H1 (cell line): ENCODE measurements around the gene VWF. TPM values are rescaled to one million over a fixed set of nuclear protein-coding genes. Genes with fewer than 3 reads are reported as not detected.
A peak's percentile ranks its signal among the peaks of the same experiment; 100 is the strongest.

Experiments used
- CTCF ChIA-PET: fragments of 300-600 bp; sonication (Branson Sonifier 250); formaldehyde crosslinking; loops from one replicate; lab custom pipeline; 2021; ENCODE audit not compliant: partially characterized antibody; lab: Charles Lee
- POLR2A ChIA-PET: fragments of 300-600 bp; sonication (Branson Sonifier 250); formaldehyde crosslinking; loops from one replicate; lab custom pipeline; 2021; ENCODE audit warnings: inconsistent platforms; ENCODE audit not compliant: partially characterized antibody; lab: Charles Lee
- DNase-seq, 2 experiments: peaks; one replicate each; pipeline versions ENCODE4 v3.0.0 to v3.0.0-alpha.2; 2010 to 2022; ENCODE audit warnings: low spot score in 2 of 2, low read depth in 1 of 2, mixed read lengths in 1 of 2
- FAIRE-seq: peaks from 2 replicates; lab custom pipeline; 2011; peaks lifted over from hg19 to GRCh38; lab: Jason Lieb, UNC
- H2AFZ ChIP-seq: 2 replicates; pipeline ENCODE4 v1.8.1; 2012; ENCODE audit warnings: low read length, inconsistent platforms
- H2AK5ac ChIP-seq: 2 replicates; pipeline ENCODE4 v1.6.1; 2013; ENCODE audit warnings: low read depth, low read length
- H2BK120ac ChIP-seq: replicated peaks from 2 replicates; pipeline ENCODE3; 2013; ENCODE audit warnings: low read depth, low read length, inconsistent platforms
- H2BK12ac ChIP-seq: 2 replicates; pipeline ENCODE4 v1.6.1; 2013; ENCODE audit warnings: low read depth, low read length
- H2BK15ac ChIP-seq: 2 replicates; pipeline ENCODE4 v1.6.1; 2013; ENCODE audit warnings: low read length
- H2BK20ac ChIP-seq: 2 replicates; pipeline ENCODE4 v1.6.1; 2013; ENCODE audit warnings: low read length
- H2BK5ac ChIP-seq: 2 replicates; pipeline ENCODE4 v1.6.1; 2013; ENCODE audit warnings: low read depth, low read length
- H3K14ac ChIP-seq: 2 replicates; pipeline ENCODE4 v1.6.1; 2013; ENCODE audit warnings: inconsistent platforms; ENCODE audit not compliant: insufficient read length
- H3K18ac ChIP-seq: 2 replicates; pipeline ENCODE4 v1.6.1; 2013; ENCODE audit warnings: low read length; ENCODE audit errors: extremely low read depth
- H3K23ac ChIP-seq: 2 replicates; pipeline ENCODE4 v1.6.1; 2013; ENCODE audit warnings: inconsistent platforms; ENCODE audit not compliant: insufficient read length
- H3K23me2 ChIP-seq: 2 replicates; pipeline ENCODE4 v1.6.1; 2013; ENCODE audit warnings: low read depth, low read length
- H3K27ac ChIP-seq: 2 replicates; pipeline ENCODE4 v1.6.1; 2011; ENCODE audit warnings: low read depth, low read length, inconsistent platforms
- H3K27me3 ChIP-seq, 4 experiments: replicated peaks in 1 of 4; 1 replicate in 1 of 4; 2 replicates in 3 of 4; pipeline versions ENCODE4 v1.6.1 to v1.8.1; 2011 to 2013; ENCODE audit warnings: low read length in 3 of 4, mild to moderate bottlenecking in 3 of 4, inconsistent platforms in 2 of 4, mixed read lengths in 2 of 4, moderate library complexity in 1 of 4; ENCODE audit not compliant: control insufficient read depth in 3 of 4, insufficient read depth in 3 of 4; ENCODE audit errors: extremely low read depth in 1 of 4
- H3K36me3 ChIP-seq, 4 experiments: 2 replicates each; pipeline versions ENCODE4 v1.6.1 to v1.8.1; 2011 to 2013; ENCODE audit warnings: mild to moderate bottlenecking in 4 of 4, low read length in 3 of 4, moderate library complexity in 2 of 4, control low read depth in 1 of 4, inconsistent platforms in 1 of 4; ENCODE audit not compliant: insufficient read depth in 4 of 4, control insufficient read depth in 2 of 4
- H3K4ac ChIP-seq: replicated peaks from 2 replicates; pipeline ENCODE3; 2013; ENCODE audit warnings: low read length, low read depth, mixed read lengths, inconsistent platforms; ENCODE audit not compliant: insufficient read length
- H3K4me1 ChIP-seq, 4 experiments: replicated peaks in 1 of 4; 1 replicate in 1 of 4; 2 replicates in 3 of 4; pipeline versions ENCODE4 v1.6.1 to v1.8.1; 2011 to 2013; ENCODE audit warnings: low read length in 3 of 4, inconsistent platforms in 2 of 4, mixed read lengths in 1 of 4; ENCODE audit not compliant: insufficient read depth in 4 of 4, control insufficient read depth in 3 of 4
- H3K4me2 ChIP-seq, 2 experiments: 2 replicates each; pipeline versions ENCODE4 v1.6.1 to v1.8.1; 2011 to 2013; ENCODE audit warnings: low read depth in 2 of 2, low read length in 2 of 2, control low read depth in 1 of 2, inconsistent platforms in 1 of 2, mild to moderate bottlenecking in 1 of 2; ENCODE audit not compliant: insufficient read depth in 1 of 2
- H3K4me3 ChIP-seq, 4 experiments: fragments of 200-600, 300-600 bp in 1 of 4; sonication (generic), shearing (Covaris generic), sonication (Bioruptor Twin) in 1 of 4; 2 replicates each; pipeline versions ENCODE4 v1.5.1 to v1.8.1; 2011 to 2016; ENCODE audit warnings: low read length in 4 of 4, low read depth in 3 of 4, control low read depth in 2 of 4, inconsistent platforms in 2 of 4, mild to moderate bottlenecking in 2 of 4, mixed read lengths in 1 of 4, moderate library complexity in 1 of 4; ENCODE audit not compliant: insufficient read depth in 2 of 4; ENCODE audit errors: extremely low read depth in 1 of 4
- H3K56ac ChIP-seq: replicated peaks from 2 replicates; pipeline ENCODE3; 2013; ENCODE audit warnings: low read depth, mild to moderate bottlenecking, mixed read lengths, low read length, inconsistent platforms; ENCODE audit not compliant: insufficient read length
- H3K79me1 ChIP-seq: 2 replicates; pipeline ENCODE4 v1.6.1; 2013; ENCODE audit warnings: low read depth, low read length, control low read depth
- H3K79me2 ChIP-seq, 2 experiments: 2 replicates each; pipeline versions ENCODE4 v1.6.1 to v1.8.1; 2012 to 2013; ENCODE audit warnings: low read length in 2 of 2, mild to moderate bottlenecking in 2 of 2, inconsistent platforms in 1 of 2; ENCODE audit not compliant: insufficient read depth in 2 of 2, control insufficient read depth in 1 of 2
- H3K9ac ChIP-seq, 4 experiments: replicated peaks in 1 of 4; 1 replicate in 1 of 4; 2 replicates in 3 of 4; pipeline versions ENCODE4 v1.6.1 to v1.8.1; 2011 to 2013; ENCODE audit warnings: low read depth in 3 of 4, low read length in 3 of 4, control low read depth in 2 of 4, mild to moderate bottlenecking in 2 of 4, moderate library complexity in 2 of 4, inconsistent platforms in 1 of 4; ENCODE audit errors: extremely low read depth in 1 of 4
- H3K9me3 ChIP-seq, 2 experiments: 2 replicates each; pipeline versions ENCODE4 v1.6.1 to v1.8.1; 2012 to 2013; ENCODE audit warnings: mild to moderate bottlenecking in 2 of 2, moderate library complexity in 2 of 2, control low read depth in 1 of 2, inconsistent platforms in 1 of 2, low read depth in 1 of 2, low read length in 1 of 2, mixed read lengths in 1 of 2; ENCODE audit not compliant: insufficient read depth in 2 of 2
- H4K20me1 ChIP-seq, 2 experiments: replicated peaks in 1 of 2; 2 replicates each; pipeline versions ENCODE3 to v1.8.1; 2011 to 2013; ENCODE audit warnings: inconsistent platforms in 2 of 2, low read length in 2 of 2, mild to moderate bottlenecking in 1 of 2; ENCODE audit not compliant: insufficient read depth in 2 of 2, control insufficient read depth in 1 of 2
- H4K5ac ChIP-seq: 2 replicates; pipeline ENCODE4 v1.6.1; 2013; ENCODE audit warnings: low read length, low read depth, mixed read lengths, inconsistent platforms; ENCODE audit not compliant: insufficient read length
- H4K8ac ChIP-seq: 2 replicates; pipeline ENCODE4 v1.8.0; 2013; ENCODE audit warnings: mild to moderate bottlenecking, moderate library complexity, low read length, inconsistent platforms; ENCODE audit not compliant: insufficient read depth; ENCODE audit errors: extremely low read depth
- H4K91ac ChIP-seq: replicated peaks from 2 replicates; pipeline ENCODE3; 2013; ENCODE audit warnings: low read length, mixed read lengths, inconsistent platforms; ENCODE audit not compliant: insufficient read length
- ASH2L ChIP-seq: fragments of 200-600, 300-600 bp; sonication (generic); IDR thresholded peaks from one replicate; pipeline ENCODE4 v1.7.1; 2017; ENCODE audit warnings: low read length
- EZH2 ChIP-seq: fragments of 200-600 bp; sonication (generic); IDR thresholded peaks from 2 replicates; pipeline ENCODE4 v1.7.1; 2012; ENCODE audit warnings: low read depth, mild to moderate bottlenecking, moderate library complexity, low read length, inconsistent platforms; ENCODE audit not compliant: severe bottlenecking
- GTF2F1 ChIP-seq: IDR thresholded peaks from 2 replicates; pipeline ENCODE4 v1.6.1; 2012; ENCODE audit warnings: low read depth, low read length, improper control_type of control experiment, borderline replicate concordance
- HDAC6 ChIP-seq: IDR thresholded peaks from one replicate; pipeline ENCODE4 v1.7.1; 2012; ENCODE audit warnings: low read depth, mild to moderate bottlenecking, inconsistent platforms, low read length, moderate library complexity
- JUND ChIP-seq: IDR thresholded peaks from 2 replicates; pipeline ENCODE4 v1.6.1; 2011; ENCODE audit warnings: mild to moderate bottlenecking, improper control_type of control experiment, low read length
- NANOG ChIP-seq: IDR thresholded peaks from 2 replicates; pipeline ENCODE4 v1.6.1; 2011; ENCODE audit warnings: low read length, low read depth, mild to moderate bottlenecking, inconsistent platforms; ENCODE audit not compliant: insufficient read depth, poor library complexity, severe bottlenecking
- POLR2AphosphoS5 ChIP-seq: IDR thresholded peaks from 2 replicates; pipeline ENCODE4 v1.6.1; 2011; ENCODE audit warnings: low read depth, low read length
- RBBP5 ChIP-seq: IDR thresholded peaks from 2 replicates; pipeline ENCODE4 v1.7.1; 2012; ENCODE audit warnings: low read depth, mild to moderate bottlenecking, inconsistent platforms, low read length, moderate library complexity, borderline replicate concordance
- RFX5 ChIP-seq: IDR thresholded peaks from 2 replicates; pipeline ENCODE4 v1.6.1; 2011; ENCODE audit warnings: low read depth, low read length, improper control_type of control experiment, borderline replicate concordance
- SIN3A ChIP-seq, 2 experiments: IDR thresholded peaks in 1 of 2; conservative IDR thresholded peaks in 1 of 2; 2 replicates each; pipeline ENCODE4 v1.6.1; 2011 to 2012; ENCODE audit warnings: low read length in 2 of 2, improper control_type of control experiment in 1 of 2, low read depth in 1 of 2, mild to moderate bottlenecking in 1 of 2
- SP2 ChIP-seq: IDR thresholded peaks from 2 replicates; pipeline ENCODE4 v1.6.1; 2012; ENCODE audit warnings: mild to moderate bottlenecking, low read length, inconsistent platforms
- TBP ChIP-seq: IDR thresholded peaks from 2 replicates; pipeline ENCODE4 v1.6.1; 2011; ENCODE audit warnings: low read depth, low read length, improper control_type of control experiment
- TCF12 ChIP-seq: IDR thresholded peaks from 2 replicates; pipeline ENCODE4 v1.6.1; 2011; ENCODE audit warnings: low read depth, mild to moderate bottlenecking, low read length
- WGBS, 2 experiments: shearing (Covaris generic) in 1 of 2; methylation state at CpG; one replicate each; pipeline versions ENCODE4 v1.1.6 to v1.1.7; 2013 to 2015; ENCODE audit warnings: low lambda C conversion rate in 2 of 2, mixed read lengths in 2 of 2, inconsistent platforms in 1 of 2, low coverage in 1 of 2, missing lambda C conversion rate in 1 of 2; ENCODE audit not compliant: insufficient replicate concordance in 2 of 2, insufficient coverage in 1 of 2, insufficient read length in 1 of 2; ENCODE audit errors: extremely low coverage in 1 of 2, missing lambda C conversion rate in 1 of 2; 5-methylcytosine and 5-hydroxymethylcytosine counted together
- polyA plus RNA-seq, 7 experiments: library from polyadenylated mRNA; depleted of rRNA in 3 of 7; stranded (reverse) in 5 of 7; unstranded in 2 of 7; fragments of >200 nt in 5 of 7; fragments of 200-250 nt in 2 of 7; gene quantifications; 1 replicate in 5 of 7; 2 replicates in 1 of 7; 4 replicates in 1 of 7; pipeline versions ENCODE4 v1.2.1 to v1.2.3, GENCODE V29; 2011 to 2013; ENCODE audit warnings: missing spikeins in 2 of 7, mixed read lengths in 2 of 7
- total RNA-seq: library from RNA; stranded (reverse); fragmentation: NEBNext Ultra II Directional; extraction: Animal tissue kit (Norgen Biotek cat#: 25700); gene quantifications from 2 replicates; pipeline ENCODE4 v1.2.1, GENCODE V29; 2021

VWF gene
- total and polyA plus RNA-seq, 2 of the 8 experiments (the other 6 are each of a cell fraction or from before 2014, with no cell fraction given): 0.39 to 0.60 TPM

- Histone ChIP-seq H3K4me2 (no peak overlapping the region), H3K56ac (no peak overlapping the region), H2BK20ac (no peak overlapping the region; the same call in 1 of the 2 replicates), H3K27me3 (no peaks in the 10 kb centered on the region), H3K79me1 (no peaks in the 10 kb centered on the region), H3K4me1 (peaks cover 0 to 7% (median 5%) of the 10 kb centered on the region in 4 experiments; a peak in 1 of 7 replicates), H3K14ac (no peak overlapping the region), H3K9ac (no peak overlapping the region), H4K20me1 (no peaks in the 10 kb centered on the region), H4K91ac (no peak overlapping the region), H4K5ac (no peak overlapping the region), H2AFZ (no peak overlapping the region), H2BK15ac (peak overlapping the region; percentile 40; the same call in 1 of the 2 replicates), H3K79me2 (no peaks in the 10 kb centered on the region), H2BK12ac (no peak overlapping the region), H3K9me3 (no peaks in the 10 kb centered on the region), H4K8ac (no peak overlapping the region), H3K36me3 (no peaks in the 10 kb centered on the region), H3K4ac (no peak overlapping the region), H2AK5ac (no peak overlapping the region), H3K18ac (no peak overlapping the region), H3K23ac (no peak overlapping the region), H2BK120ac (no peak overlapping the region), H2BK5ac (no peak overlapping the region), H3K27ac (no peak overlapping the region), H3K4me3 (no peak overlapping the region), H3K23me2 (no peaks in the 10 kb centered on the region)
- WGBS, 2 experiments: 87% methylated on average over 3 of the region's 3 CpGs; no CpG with 5 or more reads in 1 of the 2 experiments
- FAIRE-seq: no peak
- CTCF ChIA-PET: interaction anchor here (0.9 to 2.3 kb wide), 4 partner anchors 11 to 41 kb away, joined by 4 to 7 read pairs (median 5); no protein-coding TSS in a partner anchor
- no peak for DNase-seq
- POLR2A ChIA-PET: no interaction called here
- TF ChIP-seq JUND (no peak), TCF12 (no peak), RFX5 (no peak), ASH2L (no peak), NANOG (no peak), HDAC6 (no peak), POLR2AphosphoS5 (no peak), SIN3A (conservative IDR thresholded peaks at IDR 0.05 in 1 of 2, IDR thresholded peaks at IDR 0.05 in 1 of 2; ENCODE audit: low read depth in 1 of 2, low read length in 2 of 2) (no peak), RBBP5 (no peak), TBP (no peak), GTF2F1 (no peak), EZH2 (no peak), SP2 (no peak)
Measured at GRCh38 chr12:6078398-6079096, 45.9 kb downstream of the VWF start.
